GM18505 (cell line): Measurements from ENCODE around the gene DYNC2LI1.

Experiments used
- ATAC-seq: cut with Tn5 transposase; IDR thresholded peaks from one replicate; pipeline ENCODE4 v1.9.1; 2021; ENCODE audit not compliant: unreplicated experiment
- POLR2A ChIP-seq: IDR thresholded peaks from 4 replicates; pipeline ENCODE4 v1.6.1; 2011; ENCODE audit warnings: borderline replicate concordance; ENCODE audit not compliant: insufficient read depth, insufficient read length; ENCODE audit errors: extremely low read depth

Gene DYNC2LI1

DNA sequence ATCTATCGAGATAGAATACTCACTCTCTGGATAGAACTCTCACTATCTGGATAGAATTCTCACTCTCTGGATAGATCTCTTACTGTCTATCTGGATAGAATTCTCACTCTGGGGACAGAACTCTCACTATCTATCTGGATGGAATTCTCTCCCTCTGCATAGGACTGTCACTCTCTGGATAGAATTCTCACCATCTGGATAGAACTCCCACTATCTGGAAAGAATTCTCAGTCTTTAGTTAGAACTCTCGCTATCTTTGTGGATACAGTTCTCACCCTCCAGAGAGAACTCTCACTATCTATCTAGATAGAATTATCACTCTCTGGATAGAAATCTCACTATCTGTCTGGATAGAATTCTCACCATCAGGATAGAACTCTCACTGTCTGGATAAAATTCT, 81.5 kb downstream of the DYNC2LI1 start:
- ATAC-seq: no peak
- TF ChIP-seq POLR2A: no peak
